ENCODE data around the gene PDP2.
A peak's percentile ranks its signal among the peaks of the same experiment; 100 is the strongest.
"Not testable (repeated sequence)": the region's sequence is repeated elsewhere in the genome, so short reads cannot be mapped to it uniquely, and the experiment has no call there.

The PDP2 gene

GRCh38 chr16:66888647-66889615 lies 8.6 kb downstream of the PDP2 start:
- DNase-seq = no peak

- DNase-seq = no peak
Measured at GRCh38 chr16:66889622-66890021, 9.3 kb downstream of the PDP2 start.

- DNase-seq = no peak
Measured at GRCh38 chr16:66890799-66891198, 10.5 kb downstream of the PDP2 start.

- no peak for DNase-seq
Measured at GRCh38 chr16:66891360-66891759, 11.0 kb downstream of the PDP2 start.

GRCh38 chr16:66891797-66892196 lies 11.5 kb downstream of the PDP2 start:
- no peak for DNase-seq

GRCh38 chr16:66894055-66894454 lies 13.7 kb downstream of the PDP2 start:
- no peak for DNase-seq

- peak; percentile 14 to 37 for DNase-seq
Measured at GRCh38 chr16:66894948-66895688, 14.8 kb downstream of the PDP2 start.

- no peak for DNase-seq
Measured at GRCh38 chr16:66895689-66895979, 15.3 kb downstream of the PDP2 start.

GRCh38 chr16:66895999-66896398 lies 15.7 kb downstream of the PDP2 start:
- no peak for DNase-seq

GRCh38 chr16:66896682-66897081 lies 16.4 kb downstream of the PDP2 start:
- DNase-seq = not testable (repeated sequence)

GRCh38 chr16:66898207-66898606 lies 17.9 kb downstream of the PDP2 start:
- no peak for DNase-seq

- DNase-seq = no peak
Measured at GRCh38 chr16:66898933-66899309, 18.6 kb downstream of the PDP2 start.

GRCh38 chr16:66899310-66899944 lies 19.1 kb downstream of the PDP2 start:
- DNase-seq = no peak

GRCh38 chr16:66899945-66900710 lies 19.8 kb downstream of the PDP2 start:
- no peak for DNase-seq

- DNase-seq = no peak
Measured at GRCh38 chr16:66900721-66901441, 20.6 kb downstream of the PDP2 start.

GRCh38 chr16:66901626-66902025 lies 21.3 kb downstream of the PDP2 start:
- DNase-seq = no peak

- no peak for DNase-seq
Measured at GRCh38 chr16:66902648-66903543, 22.6 kb downstream of the PDP2 start.

GRCh38 chr16:66903544-66904427 lies 23.5 kb downstream of the PDP2 start:
- DNase-seq = no peak

GRCh38 chr16:66904428-66904845 lies 24.1 kb downstream of the PDP2 start:
- no peak for DNase-seq
